OCI-LY7 (cell line): Measurements from ENCODE around the gene OR13J1. TPM values are rescaled to one million over a fixed set of nuclear protein-coding genes. Genes with fewer than 3 reads are reported as not detected.

Experiments
- BruUV-seq: library from RNA; stranded (reverse); fragments of 400-500 nt; replicated peaks from 2 replicates; lab custom pipeline; 2021; lab: Mats Ljungman, UMichigan
- CTCF ChIA-PET: fragments of 300-600 bp; sonication (Branson Sonifier 250); formaldehyde crosslinking; loops from one replicate; lab custom pipeline; 2022; ENCODE audit warnings: antibody characterized with exemption; ENCODE audit not compliant: unreplicated experiment; lab: Charles Lee
- POLR2A ChIA-PET: fragments of 300-600 bp; sonication (Branson Sonifier 250); formaldehyde crosslinking; loops from one replicate; lab custom pipeline; 2022; ENCODE audit warnings: antibody characterized with exemption; lab: Charles Lee
- DNase-seq: peaks from one replicate; pipeline ENCODE4 v3.0.0-alpha.2; 2015; ENCODE audit warnings: low spot score
- H2AFZ ChIP-seq: fragments of 200-600 bp; sonication (generic), shearing (Covaris generic); 2 replicates; pipeline ENCODE4 v1.6.1; 2014; ENCODE audit warnings: mild to moderate bottlenecking, antibody characterized with exemption, low read length, moderate library complexity
- H3K27ac ChIP-seq: fragments of 200-600 bp; sonication (generic); 2 replicates; pipeline ENCODE4 v1.5.1; 2014; ENCODE audit warnings: mixed run types, low read depth, mild to moderate bottlenecking, moderate library complexity, low read length, inconsistent platforms; ENCODE audit not compliant: poor library complexity, severe bottlenecking
- H3K36me3 ChIP-seq: fragments of 200-600 bp; sonication (generic); 2 replicates; pipeline ENCODE4 v1.6.1; 2014; ENCODE audit warnings: mild to moderate bottlenecking, antibody characterized with exemption, low read length, moderate library complexity, mixed read lengths; ENCODE audit not compliant: insufficient read depth
- H3K4me1 ChIP-seq: fragments of 200-600 bp; sonication (generic); 2 replicates; pipeline ENCODE4 v1.5.1; 2014; ENCODE audit warnings: mild to moderate bottlenecking, low read length; ENCODE audit not compliant: insufficient read depth, poor library complexity, severe bottlenecking
- H3K4me2 ChIP-seq: fragments of 200-600 bp; sonication (generic); 2 replicates; pipeline ENCODE4 v1.6.1; 2014; ENCODE audit warnings: mild to moderate bottlenecking, low read length
- H3K4me3 ChIP-seq: fragments of 200-600 bp; sonication (generic); 2 replicates; pipeline ENCODE4 v1.5.1; 2014; ENCODE audit warnings: mild to moderate bottlenecking, low read depth, low read length; ENCODE audit not compliant: poor library complexity, severe bottlenecking
- H3K79me2 ChIP-seq: fragments of 200-600 bp; sonication (generic); 2 replicates; pipeline ENCODE4 v1.6.1; 2016; ENCODE audit warnings: low read depth, mild to moderate bottlenecking, low read length, moderate library complexity, mixed read lengths; ENCODE audit not compliant: insufficient read depth
- H3K9me2 ChIP-seq: fragments of 200-600 bp; sonication (generic); 2 replicates; pipeline ENCODE4 v1.6.1; 2016; ENCODE audit warnings: mild to moderate bottlenecking, low read length, mixed read lengths; ENCODE audit not compliant: insufficient read depth
- H3K9me3 ChIP-seq: fragments of 200-600 bp; sonication (generic); 2 replicates; pipeline ENCODE4 v1.6.1; 2014; ENCODE audit warnings: mild to moderate bottlenecking, mixed run types, low read length, mixed read lengths
- H4K20me1 ChIP-seq: fragments of 200-600 bp; sonication (generic); 2 replicates; pipeline ENCODE4 v1.6.1; 2014; ENCODE audit warnings: mild to moderate bottlenecking, antibody characterized with exemption, low read length, moderate library complexity, mixed read lengths; ENCODE audit not compliant: insufficient read depth
- CTCF ChIP-seq: fragments of 200-600 bp; sonication (generic); conservative IDR thresholded peaks from 2 replicates; pipeline ENCODE4 v1.5.1; 2014; ENCODE audit warnings: mild to moderate bottlenecking, antibody characterized with exemption, low read length, moderate library complexity, mixed read lengths
- EZH2phosphoT487 ChIP-seq: fragments of 200-600 bp; sonication (generic); IDR thresholded peaks from 2 replicates; pipeline ENCODE4 v1.6.1; 2018; ENCODE audit warnings: low read depth, borderline replicate concordance, mild to moderate bottlenecking, mixed run types, antibody characterized with exemption, low read length, moderate library complexity, mixed read lengths
- intact Hi-C: fragments of 100-400 bp; cut with micrococcal nuclease; formaldehyde crosslinking; loops from one replicate; pipeline ENCODE4 v1.10.0; 2022; ENCODE audit not compliant: unreplicated experiment
- total RNA-seq, 2 experiments: library from RNA; depleted of rRNA in 1 of 2; stranded (reverse); fragments of >200 nt in 1 of 2; shearing (Covaris generic) in 1 of 2; gene quantifications; 2 replicates each; pipeline ENCODE4 v1.2.3, GENCODE V29; 2014 to 2022

OR13J1 gene
- total RNA-seq, 2 experiments from 2014 or later, result not detected

- POLR2A ChIA-PET, result no interaction called here
- intact Hi-C loops, result no loop called here
- no peak overlapping the region for H3K4me2 ChIP-seq
- no peak overlapping the region for H3K27ac ChIP-seq
- TF ChIP-seq CTCF (no peak), EZH2phosphoT487 (no peak)
- H4K20me1 ChIP-seq, result no peaks in the 10 kb centered on the region
- peaks cover 10% of the 10 kb centered on the region for H3K9me3 ChIP-seq
- H3K9me2 ChIP-seq, result no peaks in the 10 kb centered on the region
- H3K36me3 ChIP-seq, result no peaks in the 10 kb centered on the region
- no peak overlapping the region for H2AFZ ChIP-seq
- CTCF ChIA-PET, result no interaction called here
- H3K79me2 ChIP-seq, result no peaks in the 10 kb centered on the region
- BruUV-seq, result no TSS peak
- H3K4me1 ChIP-seq, result no peaks in the 10 kb centered on the region
- no peak overlapping the region for H3K4me3 ChIP-seq
- DNase-seq, result no peak
Observed at GRCh38 chr9:35871545-35871944, 1.3 kb upstream of the OR13J1 start.

- Histone ChIP-seq H3K36me3 (no peaks in the 10 kb centered on the region), H3K9me2 (no peaks in the 10 kb centered on the region), H3K4me2 (no peak overlapping the region), H2AFZ (no peak overlapping the region), H3K4me3 (no peak overlapping the region), H3K4me1 (no peaks in the 10 kb centered on the region), H3K27ac (no peak overlapping the region), H4K20me1 (no peaks in the 10 kb centered on the region), H3K9me3 (no peaks in the 10 kb centered on the region), H3K79me2 (no peaks in the 10 kb centered on the region)
- ChIA-PET CTCF (no interaction called here), POLR2A (no interaction called here)
- no peak for DNase-seq
- intact Hi-C loops, result no loop called here
- no TSS peak for BruUV-seq
- TF ChIP-seq EZH2phosphoT487, result no peak
- TF ChIP-seq CTCF, result no peak
Observed at GRCh38 chr9:35869621-35870216, 482 bp downstream of the OR13J1 start.

GRCh38 chr9:35868933-35869332 is 1.3 kb downstream of the OR13J1 start:
- Histone ChIP-seq H3K4me2 (no peak overlapping the region), H4K20me1 (no peaks in the 10 kb centered on the region), H3K9me3 (no peaks in the 10 kb centered on the region), H3K4me1 (no peaks in the 10 kb centered on the region), H2AFZ (no peak overlapping the region), H3K36me3 (no peaks in the 10 kb centered on the region), H3K4me3 (no peak overlapping the region), H3K79me2 (no peaks in the 10 kb centered on the region), H3K27ac (no peak overlapping the region), H3K9me2 (no peaks in the 10 kb centered on the region)
- DNase-seq, result no peak
- CTCF ChIA-PET, result interaction anchor here (0.5 kb wide), 1 partner anchor 250 kb away, joined by 5 read pairs; no protein-coding TSS in a partner anchor
- TF ChIP-seq EZH2phosphoT487, result no peak
- no peak for TF ChIP-seq CTCF
- intact Hi-C loops, result no loop called here
- POLR2A ChIA-PET, result no interaction called here
- BruUV-seq, result no TSS peak
